ENCODE measurements around the gene ZBTB16.

DNA sequence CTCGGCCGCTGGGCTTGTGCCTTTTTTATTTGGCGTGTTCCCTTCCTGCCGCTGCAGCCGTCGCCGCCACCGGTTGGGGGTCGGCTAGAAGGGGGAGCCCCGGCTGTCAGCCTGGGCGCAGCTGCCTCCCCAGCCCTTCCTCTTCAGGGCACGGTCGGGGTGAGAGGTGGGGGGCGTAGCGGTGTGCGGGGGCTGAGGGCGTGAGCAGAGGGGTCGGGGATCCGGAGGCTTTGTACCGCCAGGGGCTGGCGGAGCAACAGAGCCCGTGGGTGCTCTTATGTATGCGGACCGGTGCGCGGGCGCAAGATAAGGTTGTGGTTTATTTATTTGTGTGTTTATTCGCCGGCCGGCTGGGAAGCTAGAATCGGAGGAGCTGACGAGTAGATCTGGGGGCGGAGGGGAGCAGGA is 477 bp downstream of the ZBTB16 start:
- TF ChIP-seq, protein P1, sequence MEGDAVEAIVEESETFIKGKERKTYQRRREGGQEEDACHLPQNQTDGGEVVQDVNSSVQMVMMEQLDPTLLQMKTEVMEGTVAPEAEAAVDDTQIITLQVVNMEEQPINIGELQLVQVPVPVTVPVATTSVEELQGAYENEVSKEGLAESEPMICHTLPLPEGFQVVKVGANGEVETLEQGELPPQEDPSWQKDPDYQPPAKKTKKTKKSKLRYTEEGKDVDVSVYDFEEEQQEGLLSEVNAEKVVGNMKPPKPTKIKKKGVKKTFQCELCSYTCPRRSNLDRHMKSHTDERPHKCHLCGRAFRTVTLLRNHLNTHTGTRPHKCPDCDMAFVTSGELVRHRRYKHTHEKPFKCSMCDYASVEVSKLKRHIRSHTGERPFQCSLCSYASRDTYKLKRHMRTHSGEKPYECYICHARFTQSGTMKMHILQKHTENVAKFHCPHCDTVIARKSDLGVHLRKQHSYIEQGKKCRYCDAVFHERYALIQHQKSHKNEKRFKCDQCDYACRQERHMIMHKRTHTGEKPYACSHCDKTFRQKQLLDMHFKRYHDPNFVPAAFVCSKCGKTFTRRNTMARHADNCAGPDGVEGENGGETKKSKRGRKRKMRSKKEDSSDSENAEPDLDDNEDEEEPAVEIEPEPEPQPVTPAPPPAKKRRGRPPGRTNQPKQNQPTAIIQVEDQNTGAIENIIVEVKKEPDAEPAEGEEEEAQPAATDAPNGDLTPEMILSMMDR (IDR thresholded peaks at IDR 0.05) = peak in 1 of 7 experiments; percentile 3
- no peak for TF ChIP-seq EP300 (IDR thresholded peaks at IDR 0.05)
- no peak for TF ChIP-seq POLR2AphosphoS5 (IDR thresholded peaks at IDR 0.05)

All from stomach (tissue), 4 donors.